ENCODE results near the gene KRT10.

The KRT10 gene

GRCh38 chr17:40809721-40810421, 12.5 kb downstream of the KRT10 start (continued):
- TF ChIP-seq, protein P1, sequence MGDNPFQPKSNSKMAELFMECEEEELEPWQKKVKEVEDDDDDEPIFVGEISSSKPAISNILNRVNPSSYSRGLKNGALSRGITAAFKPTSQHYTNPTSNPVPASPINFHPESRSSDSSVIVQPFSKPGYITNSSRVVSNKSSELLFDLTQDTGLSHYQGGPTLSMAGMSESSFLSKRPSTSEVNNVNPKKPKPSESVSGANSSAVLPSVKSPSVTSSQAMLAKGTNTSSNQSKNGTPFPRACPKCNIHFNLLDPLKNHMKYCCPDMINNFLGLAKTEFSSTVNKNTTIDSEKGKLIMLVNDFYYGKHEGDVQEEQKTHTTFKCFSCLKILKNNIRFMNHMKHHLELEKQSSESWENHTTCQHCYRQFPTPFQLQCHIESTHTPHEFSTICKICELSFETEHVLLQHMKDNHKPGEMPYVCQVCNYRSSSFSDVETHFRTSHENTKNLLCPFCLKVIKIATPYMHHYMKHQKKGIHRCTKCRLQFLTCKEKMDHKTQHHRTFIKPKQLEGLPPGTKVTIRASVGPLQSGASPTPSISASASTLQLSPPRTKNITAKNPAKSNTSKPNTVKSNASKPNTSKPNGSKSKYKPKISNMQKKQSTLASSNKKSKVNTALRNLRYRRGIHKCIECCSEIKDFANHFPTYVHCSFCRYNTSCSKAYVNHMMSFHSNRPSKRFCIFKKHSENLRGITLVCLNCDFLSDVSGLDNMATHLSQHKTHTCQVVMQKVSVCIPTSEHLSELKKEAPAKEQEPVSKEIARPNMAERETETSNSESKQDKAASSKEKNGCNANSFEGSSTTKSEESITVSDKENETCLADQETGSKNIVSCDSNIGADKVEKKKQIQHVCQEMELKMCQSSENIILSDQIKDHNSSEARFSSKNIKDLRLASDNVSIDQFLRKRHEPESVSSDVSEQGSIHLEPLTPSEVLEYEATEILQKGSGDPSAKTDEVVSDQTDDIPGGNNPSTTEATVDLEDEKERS (tag by site-specific recombination; IDR thresholded peaks at IDR 0.05), result no peak

DNA sequence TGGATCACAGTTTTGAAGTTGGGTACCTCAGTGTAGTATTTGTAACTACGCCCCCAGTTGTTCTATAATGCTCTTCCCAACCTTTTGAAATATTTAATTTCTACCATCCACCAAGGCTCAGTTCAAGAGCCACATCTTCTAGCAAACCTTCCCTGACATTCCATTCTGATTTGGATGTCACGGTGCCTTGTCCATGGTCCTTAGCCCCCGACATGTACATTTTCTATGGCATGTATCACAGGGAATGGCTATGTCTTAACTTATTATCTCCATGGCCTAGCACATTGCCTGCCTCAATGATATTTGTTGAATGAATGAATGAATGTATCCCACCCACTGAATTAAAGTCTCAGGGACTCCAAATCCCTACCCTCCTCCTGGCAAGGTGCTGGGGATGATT, 16.3 kb downstream of the KRT10 start:
- H3K4me3 ChIP-seq (ENCODE audit: low read depth, low read length), result no peak overlapping the region
- no peak overlapping the region for H3K27ac ChIP-seq (ENCODE audit: extremely low read depth, low read depth, low read length)
- TF ChIP-seq, protein P2, sequence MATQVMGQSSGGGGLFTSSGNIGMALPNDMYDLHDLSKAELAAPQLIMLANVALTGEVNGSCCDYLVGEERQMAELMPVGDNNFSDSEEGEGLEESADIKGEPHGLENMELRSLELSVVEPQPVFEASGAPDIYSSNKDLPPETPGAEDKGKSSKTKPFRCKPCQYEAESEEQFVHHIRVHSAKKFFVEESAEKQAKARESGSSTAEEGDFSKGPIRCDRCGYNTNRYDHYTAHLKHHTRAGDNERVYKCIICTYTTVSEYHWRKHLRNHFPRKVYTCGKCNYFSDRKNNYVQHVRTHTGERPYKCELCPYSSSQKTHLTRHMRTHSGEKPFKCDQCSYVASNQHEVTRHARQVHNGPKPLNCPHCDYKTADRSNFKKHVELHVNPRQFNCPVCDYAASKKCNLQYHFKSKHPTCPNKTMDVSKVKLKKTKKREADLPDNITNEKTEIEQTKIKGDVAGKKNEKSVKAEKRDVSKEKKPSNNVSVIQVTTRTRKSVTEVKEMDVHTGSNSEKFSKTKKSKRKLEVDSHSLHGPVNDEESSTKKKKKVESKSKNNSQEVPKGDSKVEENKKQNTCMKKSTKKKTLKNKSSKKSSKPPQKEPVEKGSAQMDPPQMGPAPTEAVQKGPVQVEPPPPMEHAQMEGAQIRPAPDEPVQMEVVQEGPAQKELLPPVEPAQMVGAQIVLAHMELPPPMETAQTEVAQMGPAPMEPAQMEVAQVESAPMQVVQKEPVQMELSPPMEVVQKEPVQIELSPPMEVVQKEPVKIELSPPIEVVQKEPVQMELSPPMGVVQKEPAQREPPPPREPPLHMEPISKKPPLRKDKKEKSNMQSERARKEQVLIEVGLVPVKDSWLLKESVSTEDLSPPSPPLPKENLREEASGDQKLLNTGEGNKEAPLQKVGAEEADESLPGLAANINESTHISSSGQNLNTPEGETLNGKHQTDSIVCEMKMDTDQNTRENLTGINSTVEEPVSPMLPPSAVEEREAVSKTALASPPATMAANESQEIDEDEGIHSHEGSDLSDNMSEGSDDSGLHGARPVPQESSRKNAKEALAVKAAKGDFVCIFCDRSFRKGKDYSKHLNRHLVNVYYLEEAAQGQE (tag by site-specific recombination; IDR thresholded peaks at IDR 0.05), result peak; percentile 93
- no peak for TF ChIP-seq GLIS2 (tag by site-specific recombination; IDR thresholded peaks at IDR 0.05)
- H3K36me3 ChIP-seq (ENCODE audit: control insufficient read depth in 2 of 2, insufficient read depth in 1 of 2, low read length in 2 of 2), result no peaks in the 10 kb centered on the region
- no peaks in the 10 kb centered on the region; the same call in 1 of the 2 replicates for H3K4me1 ChIP-seq (ENCODE audit: control insufficient read depth, insufficient read depth, low read length)
- ChIA-PET CTCF (interaction anchor here (0.6 to 6.6 kb wide), 6 partner anchors 190 to 1260 kb away, joined by 3 to 68 read pairs (median 4); no protein-coding TSS in a partner anchor), POLR2A (interaction anchor here (2.3 kb wide), 1 partner anchor 13 kb away, joined by 10 read pairs; no protein-coding TSS in a partner anchor)
- H3K9me3 ChIP-seq (ENCODE audit: control insufficient read depth, insufficient read depth, low read depth, low read length), result no peaks in the 10 kb centered on the region

- Histone ChIP-seq H3K4me3 (ENCODE audit: low read depth, low read length) (no peak overlapping the region), H3K36me3 (ENCODE audit: control insufficient read depth in 2 of 2, insufficient read depth in 1 of 2, low read length in 2 of 2) (no peaks in the 10 kb centered on the region), H3K4me1 (ENCODE audit: control insufficient read depth, insufficient read depth, low read length) (no peaks in the 10 kb centered on the region), H3K27ac (ENCODE audit: extremely low read depth, low read depth, low read length) (no peak overlapping the region), H3K9me3 (ENCODE audit: control insufficient read depth, insufficient read depth, low read depth, low read length) (no peaks in the 10 kb centered on the region)
- ChIA-PET POLR2A (no interaction called here), CTCF (interaction anchor here (0.5 to 6.6 kb wide), 21 partner anchors 11 to 859 kb away, joined by 3 to 68 read pairs (median 4); no protein-coding TSS in a partner anchor)
- TF ChIP-seq SP2 (tag by site-specific recombination; IDR thresholded peaks at IDR 0.05) (no peak), ZNF660 (tag by site-specific recombination; IDR thresholded peaks at IDR 0.05) (peak; percentile 72), ZEB2 (tag by site-specific recombination; IDR thresholded peaks at IDR 0.05) (peak; percentile 38; the same call in 1 of the 2 replicates), SCRT2 (tag by site-specific recombination; IDR thresholded peaks at IDR 0.05) (peak; percentile 70), ZSCAN30 (tag by site-specific recombination; IDR thresholded peaks at IDR 0.05) (0 out of 2 replicates have a peak, but pooled peaks have one; percentile 28), ZNF600 (tag by site-specific recombination; IDR thresholded peaks at IDR 0.05) (0 out of 2 replicates have a peak, but pooled peaks have one; percentile 32), ZNF654 (tag by site-specific recombination; IDR thresholded peaks at IDR 0.05; ENCODE audit: low read depth) (peak; percentile 93), SP7 (tag by site-specific recombination; IDR thresholded peaks at IDR 0.05) (0 out of 2 replicates have a peak, but pooled peaks have one; percentile 26), ZNF2 (tag by site-specific recombination; IDR thresholded peaks at IDR 0.05) (0 out of 2 replicates have a peak, but pooled peaks have one; percentile 37), BCL11B (tag by site-specific recombination; IDR thresholded peaks at IDR 0.05; ENCODE audit: low read depth) (no peak)
- TF ChIP-seq, protein P3, sequence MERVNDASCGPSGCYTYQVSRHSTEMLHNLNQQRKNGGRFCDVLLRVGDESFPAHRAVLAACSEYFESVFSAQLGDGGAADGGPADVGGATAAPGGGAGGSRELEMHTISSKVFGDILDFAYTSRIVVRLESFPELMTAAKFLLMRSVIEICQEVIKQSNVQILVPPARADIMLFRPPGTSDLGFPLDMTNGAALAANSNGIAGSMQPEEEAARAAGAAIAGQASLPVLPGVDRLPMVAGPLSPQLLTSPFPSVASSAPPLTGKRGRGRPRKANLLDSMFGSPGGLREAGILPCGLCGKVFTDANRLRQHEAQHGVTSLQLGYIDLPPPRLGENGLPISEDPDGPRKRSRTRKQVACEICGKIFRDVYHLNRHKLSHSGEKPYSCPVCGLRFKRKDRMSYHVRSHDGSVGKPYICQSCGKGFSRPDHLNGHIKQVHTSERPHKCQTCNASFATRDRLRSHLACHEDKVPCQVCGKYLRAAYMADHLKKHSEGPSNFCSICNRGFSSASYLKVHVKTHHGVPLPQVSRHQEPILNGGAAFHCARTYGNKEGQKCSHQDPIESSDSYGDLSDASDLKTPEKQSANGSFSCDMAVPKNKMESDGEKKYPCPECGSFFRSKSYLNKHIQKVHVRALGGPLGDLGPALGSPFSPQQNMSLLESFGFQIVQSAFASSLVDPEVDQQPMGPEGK (tag by site-specific recombination; IDR thresholded peaks at IDR 0.05), result no peak
- TF ChIP-seq, protein P4, sequence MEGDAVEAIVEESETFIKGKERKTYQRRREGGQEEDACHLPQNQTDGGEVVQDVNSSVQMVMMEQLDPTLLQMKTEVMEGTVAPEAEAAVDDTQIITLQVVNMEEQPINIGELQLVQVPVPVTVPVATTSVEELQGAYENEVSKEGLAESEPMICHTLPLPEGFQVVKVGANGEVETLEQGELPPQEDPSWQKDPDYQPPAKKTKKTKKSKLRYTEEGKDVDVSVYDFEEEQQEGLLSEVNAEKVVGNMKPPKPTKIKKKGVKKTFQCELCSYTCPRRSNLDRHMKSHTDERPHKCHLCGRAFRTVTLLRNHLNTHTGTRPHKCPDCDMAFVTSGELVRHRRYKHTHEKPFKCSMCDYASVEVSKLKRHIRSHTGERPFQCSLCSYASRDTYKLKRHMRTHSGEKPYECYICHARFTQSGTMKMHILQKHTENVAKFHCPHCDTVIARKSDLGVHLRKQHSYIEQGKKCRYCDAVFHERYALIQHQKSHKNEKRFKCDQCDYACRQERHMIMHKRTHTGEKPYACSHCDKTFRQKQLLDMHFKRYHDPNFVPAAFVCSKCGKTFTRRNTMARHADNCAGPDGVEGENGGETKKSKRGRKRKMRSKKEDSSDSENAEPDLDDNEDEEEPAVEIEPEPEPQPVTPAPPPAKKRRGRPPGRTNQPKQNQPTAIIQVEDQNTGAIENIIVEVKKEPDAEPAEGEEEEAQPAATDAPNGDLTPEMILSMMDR (tag by site-specific recombination; IDR thresholded peaks at IDR 0.05), result peak; percentile 71; the same call in 1 of the 2 replicates
Observed at GRCh38 chr17:40803617-40804082, 18.8 kb downstream of the KRT10 start.

Measured in HEK293 (cell line).